Measurements from ENCODE around the gene CHID1. TPM values are rescaled to one million over a fixed set of nuclear protein-coding genes. Genes with fewer than 3 reads are reported as not detected.

Gene CHID1
- total and polyA plus RNA-seq, 2 experiments from 2014 or later = 72.3 to 202 TPM

DNA sequence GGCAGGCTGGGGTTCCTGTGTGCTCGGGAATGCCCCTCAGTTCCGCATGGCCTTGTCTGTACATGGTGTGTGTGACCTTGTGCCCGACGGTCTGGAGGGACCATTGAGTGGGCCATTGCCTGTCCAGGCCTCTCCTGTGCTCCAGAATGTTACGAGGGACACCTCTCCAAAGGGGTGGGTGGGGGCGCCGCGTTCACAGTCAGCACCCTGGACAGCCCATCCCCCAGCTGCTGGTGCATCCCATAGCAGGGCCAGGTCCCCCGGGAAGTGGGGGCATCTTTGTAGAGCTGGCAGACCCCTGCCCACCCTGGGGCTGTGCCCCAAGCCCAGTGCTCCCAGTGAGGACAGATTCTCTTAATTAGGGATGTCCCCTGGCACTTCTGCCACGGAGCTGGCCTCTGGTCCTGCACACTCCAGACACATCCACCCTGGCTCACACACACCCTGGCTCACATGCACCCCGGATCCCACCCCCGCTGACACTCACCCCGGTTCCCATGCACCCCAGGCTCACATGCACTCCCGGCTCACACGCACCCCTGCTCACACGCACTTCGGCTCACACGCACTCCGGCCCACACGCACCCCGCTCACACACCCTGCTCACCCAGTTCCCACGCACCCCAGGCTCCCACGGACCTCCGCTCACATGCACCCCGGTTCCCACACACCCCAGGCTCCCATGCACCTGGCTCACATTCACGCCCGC, 52.4 kb downstream of the CHID1 start:
- Histone ChIP-seq H3K79me2 (ENCODE audit: insufficient read depth) (0 out of 2 replicates have a peak, but pooled peaks cover 5% of the 10 kb centered on the region), H3K9ac (no peak overlapping the region), H3K4me2 (ENCODE audit: unreplicated experiment) (no peak overlapping the region), H3K9me3 (ENCODE audit: low read depth) (no peaks in the 10 kb centered on the region), H3F3A (ENCODE audit: insufficient read depth) (no peaks in the 10 kb centered on the region), H3K9me2 (ENCODE audit: insufficient read depth) (no peaks in the 10 kb centered on the region), H3K27ac (no peak overlapping the region), H2AFZ (no peak overlapping the region), H3K4me1 (ENCODE audit: insufficient read depth) (0 out of 2 replicates have a peak, but pooled peaks cover 7% of the 10 kb centered on the region), H3K27me3 (replicated peaks; ENCODE audit: insufficient read depth) (no peaks in the 10 kb centered on the region), H4K20me1 (ENCODE audit: insufficient read depth) (no peaks in the 10 kb centered on the region), H3K4me3 (no peak overlapping the region), H3K36me3 (ENCODE audit: low read depth) (no peaks in the 10 kb centered on the region)
- DNase-seq = no peak
- 80 to 89% methylated on average over 25 to 27 of the region's 27 CpGs for WGBS, 2 experiments (ENCODE audit: low coverage in 1 of 2, low lambda C conversion rate in 2 of 2, missing lambda C conversion rate in 2 of 2)
- TF ChIP-seq EZH2 (IDR thresholded peaks at IDR 0.05; ENCODE audit: insufficient read depth, poor library complexity, severe bottlenecking) (no peak), EZH2phosphoT487 (IDR thresholded peaks at IDR 0.05; ENCODE audit: insufficient read depth, low read depth) (no peak)
- in situ Hi-C loops (cut with MboI) = no loop called here

DNA sequence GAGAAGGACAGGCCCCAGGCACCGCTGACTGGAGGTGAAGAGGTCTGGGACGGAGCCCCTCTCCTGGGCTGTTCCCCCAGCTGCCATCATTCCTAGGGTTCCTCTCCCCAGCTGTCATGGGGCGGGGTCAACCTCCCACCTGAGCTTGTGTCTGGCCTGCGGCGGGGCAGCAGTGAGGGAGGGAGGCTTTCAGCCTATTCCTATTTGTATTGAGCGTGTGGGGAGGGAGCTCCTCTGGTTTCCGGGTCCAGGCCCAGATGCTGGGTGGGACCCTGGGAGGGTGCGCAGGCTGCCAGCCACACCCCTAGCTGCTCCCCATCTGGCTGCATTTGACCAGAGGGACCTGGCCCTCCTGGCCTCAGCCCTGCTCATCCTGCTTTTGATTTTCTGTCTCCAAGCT, 54.2 kb downstream of the CHID1 start:
- 0 out of 2 replicates have a peak, but pooled peaks cover 7% of the 10 kb centered on the region for H3K4me1 ChIP-seq (ENCODE audit: insufficient read depth)
- H3K9me2 ChIP-seq (ENCODE audit: insufficient read depth) = no peaks in the 10 kb centered on the region
- H3K36me3 ChIP-seq (ENCODE audit: low read depth) = no peaks in the 10 kb centered on the region
- TF ChIP-seq EZH2phosphoT487 (IDR thresholded peaks at IDR 0.05; ENCODE audit: insufficient read depth, low read depth) = no peak
- H3K9me3 ChIP-seq (ENCODE audit: low read depth) = no peaks in the 10 kb centered on the region
- H3K4me2 ChIP-seq (ENCODE audit: unreplicated experiment) = no peak overlapping the region
- H3F3A ChIP-seq (ENCODE audit: insufficient read depth) = no peaks in the 10 kb centered on the region
- H2AFZ ChIP-seq = no peak overlapping the region
- no peak overlapping the region for H3K4me3 ChIP-seq
- in situ Hi-C loops (cut with MboI) = no loop called here
- H4K20me1 ChIP-seq (ENCODE audit: insufficient read depth) = no peaks in the 10 kb centered on the region
- no peak overlapping the region for H3K27ac ChIP-seq
- H3K27me3 ChIP-seq (replicated peaks; ENCODE audit: insufficient read depth) = no peaks in the 10 kb centered on the region
- no peak overlapping the region for H3K9ac ChIP-seq
- H3K79me2 ChIP-seq (ENCODE audit: insufficient read depth) = peaks cover 13% of the 10 kb centered on the region; the same call in 1 of the 2 replicates
- no peak for DNase-seq
- 74 to 84% methylated on average over 6 to 7 of the region's 8 CpGs for WGBS, 2 experiments (ENCODE audit: low coverage in 1 of 2, low lambda C conversion rate in 2 of 2, missing lambda C conversion rate in 2 of 2)

DNA sequence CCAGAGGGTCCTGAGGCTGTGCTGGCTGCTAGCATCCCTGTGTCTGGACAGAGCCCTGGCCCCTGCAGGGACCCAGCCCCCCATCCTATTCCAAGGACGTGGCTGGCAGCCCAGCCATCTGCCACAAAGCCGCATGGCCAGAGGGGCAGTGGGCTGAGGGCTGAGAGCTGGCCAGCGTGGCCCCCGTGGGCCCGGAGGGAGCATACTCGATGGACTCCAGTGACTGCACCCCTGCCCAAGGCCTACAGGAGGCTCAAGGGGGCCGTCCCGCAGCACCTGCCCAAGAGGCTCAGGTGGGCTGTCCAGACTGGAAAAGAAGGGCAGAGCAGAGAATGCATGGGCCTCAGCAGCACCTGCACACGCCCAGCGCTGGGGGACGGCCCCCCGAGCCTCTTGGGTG, 54.8 kb downstream of the CHID1 start:
- Histone ChIP-seq H3K9ac (no peak overlapping the region), H3F3A (ENCODE audit: insufficient read depth) (no peaks in the 10 kb centered on the region), H3K27me3 (replicated peaks; ENCODE audit: insufficient read depth) (no peaks in the 10 kb centered on the region), H3K9me3 (ENCODE audit: low read depth) (no peaks in the 10 kb centered on the region), H3K36me3 (ENCODE audit: low read depth) (no peaks in the 10 kb centered on the region), H4K20me1 (ENCODE audit: insufficient read depth) (no peaks in the 10 kb centered on the region), H3K9me2 (ENCODE audit: insufficient read depth) (no peaks in the 10 kb centered on the region), H3K4me1 (ENCODE audit: insufficient read depth) (0 out of 2 replicates have a peak, but pooled peaks cover 7% of the 10 kb centered on the region), H3K79me2 (ENCODE audit: insufficient read depth) (peaks cover 13% of the 10 kb centered on the region; the same call in 1 of the 2 replicates), H3K4me3 (no peak overlapping the region), H3K4me2 (ENCODE audit: unreplicated experiment) (no peak overlapping the region), H3K27ac (no peak overlapping the region), H2AFZ (no peak overlapping the region)
- TF ChIP-seq EZH2 (IDR thresholded peaks at IDR 0.05; ENCODE audit: insufficient read depth, poor library complexity, severe bottlenecking) (no peak), EZH2phosphoT487 (IDR thresholded peaks at IDR 0.05; ENCODE audit: insufficient read depth, low read depth) (no peak)
- WGBS, 2 experiments (ENCODE audit: low coverage in 1 of 2, low lambda C conversion rate in 2 of 2, missing lambda C conversion rate in 2 of 2) = 73 to 84% methylated on average over 12 of the region's 12 CpGs
- in situ Hi-C loops (cut with MboI) = no loop called here
- DNase-seq = no peak

DNA sequence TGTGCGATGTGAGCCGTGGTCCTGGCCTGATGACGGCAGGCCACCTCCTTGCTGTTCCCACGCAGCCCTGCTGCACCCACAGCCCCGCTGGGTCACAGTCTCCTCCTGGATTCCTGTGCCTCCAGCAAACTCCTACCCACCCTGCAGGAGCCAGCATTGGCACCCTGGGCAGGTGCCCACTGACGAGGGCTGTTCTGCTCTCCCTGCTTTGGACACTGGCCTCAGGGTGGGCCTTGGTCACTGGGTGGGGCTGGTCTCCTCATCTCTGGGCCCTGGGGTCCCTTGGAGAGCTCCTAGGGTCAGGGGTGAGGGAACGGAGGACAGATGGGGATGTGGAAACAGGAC, 55.3 kb downstream of the CHID1 start:
- Histone ChIP-seq H3K36me3 (ENCODE audit: low read depth) (no peaks in the 10 kb centered on the region), H2AFZ (no peak overlapping the region), H3K9me2 (ENCODE audit: insufficient read depth) (no peaks in the 10 kb centered on the region), H3K27me3 (replicated peaks; ENCODE audit: insufficient read depth) (no peaks in the 10 kb centered on the region), H3K4me3 (no peak overlapping the region), H3K9ac (no peak overlapping the region), H4K20me1 (ENCODE audit: insufficient read depth) (no peaks in the 10 kb centered on the region), H3K9me3 (ENCODE audit: low read depth) (no peaks in the 10 kb centered on the region), H3F3A (ENCODE audit: insufficient read depth) (no peaks in the 10 kb centered on the region), H3K79me2 (ENCODE audit: insufficient read depth) (peaks cover 13% of the 10 kb centered on the region; the same call in 1 of the 2 replicates), H3K27ac (no peak overlapping the region), H3K4me2 (ENCODE audit: unreplicated experiment) (no peak overlapping the region), H3K4me1 (ENCODE audit: insufficient read depth) (0 out of 2 replicates have a peak, but pooled peaks cover 7% of the 10 kb centered on the region)
- 89 to 94% methylated on average over 5 to 7 of the region's 7 CpGs for WGBS, 2 experiments (ENCODE audit: low coverage in 1 of 2, low lambda C conversion rate in 2 of 2, missing lambda C conversion rate in 2 of 2)
- no peak for TF ChIP-seq EZH2phosphoT487 (IDR thresholded peaks at IDR 0.05; ENCODE audit: insufficient read depth, low read depth)
- TF ChIP-seq EZH2 (IDR thresholded peaks at IDR 0.05; ENCODE audit: insufficient read depth, poor library complexity, severe bottlenecking) = no peak
- no peak for DNase-seq
- in situ Hi-C loops (cut with MboI) = no loop called here
